SK-N-SH (cell line): ENCODE results near the gene CELSR1. TPM values are rescaled to one million over a fixed set of nuclear protein-coding genes. Genes with fewer than 3 reads are reported as not detected.
A peak's percentile ranks its signal among the peaks of the same experiment; 100 is the strongest.

Experiments used
- CTCF ChIA-PET: fragments of 300-600, 350-600 bp; formaldehyde crosslinking; extraction: SDS; loops from one replicate; lab custom pipeline; 2021; lab: Yijun Ruan, JAX
- POLR2A ChIA-PET: fragments of 350-600 bp; sonication (Branson Sonifier 250); formaldehyde crosslinking; extraction: SDS; loops from one replicate; lab custom pipeline; 2020; ENCODE audit warnings: antibody characterized with exemption, inconsistent platforms; lab: Yijun Ruan, JAX
- DNase-seq: peaks from one replicate; pipeline ENCODE4 v3.0.0; 2012
- H2AFZ ChIP-seq: fragments of 200-600 bp; sonication (generic); 2 replicates; pipeline ENCODE4 v1.8.1; 2016; ENCODE audit warnings: antibody characterized with exemption, mild to moderate bottlenecking, low read depth
- H3F3A ChIP-seq: fragments of 200-600 bp; sonication (generic); replicated peaks from 2 replicates; pipeline ENCODE3; 2016; ENCODE audit warnings: antibody characterized with exemption, mild to moderate bottlenecking; ENCODE audit not compliant: insufficient read depth
- H3K27ac ChIP-seq, 2 experiments: fragments of 200-500 bp in 1 of 2; fragments of 200-600 bp in 1 of 2; sonication (Bioruptor generic) in 1 of 2; sonication (generic), shearing (Covaris generic) in 1 of 2; 2 replicates each; pipeline versions ENCODE4 v1.5.1 to v1.6.1; 2014 to 2016; ENCODE audit warnings: low read depth in 2 of 2, inconsistent platforms in 1 of 2, low read length in 1 of 2, mild to moderate bottlenecking in 1 of 2, mixed read lengths in 1 of 2
- H3K27me3 ChIP-seq: fragments of 200-600 bp; sonication (generic), shearing (Covaris generic); 2 replicates; pipeline ENCODE4 v1.6.1; 2016; ENCODE audit warnings: mixed run types; ENCODE audit not compliant: insufficient read depth
- H3K36me3 ChIP-seq, 2 experiments: fragments of 200-500 bp in 1 of 2; fragments of 200-600 bp in 1 of 2; sonication (Bioruptor generic) in 1 of 2; sonication (generic) in 1 of 2; replicated peaks in 1 of 2; 2 replicates each; pipeline versions ENCODE3 to v1.5.1; 2014 to 2016; ENCODE audit warnings: low read length in 1 of 2, mild to moderate bottlenecking in 1 of 2; ENCODE audit not compliant: insufficient read depth in 2 of 2, control insufficient read depth in 1 of 2
- H3K4me1 ChIP-seq, 2 experiments: fragments of 200-500 bp in 1 of 2; fragments of 200-600 bp in 1 of 2; sonication (Bioruptor generic) in 1 of 2; sonication (generic), shearing (Covaris generic) in 1 of 2; 2 replicates each; pipeline versions ENCODE4 v1.5.1 to v1.6.1; 2014 to 2016; ENCODE audit warnings: low read depth in 1 of 2, low read length in 1 of 2, mixed run types in 1 of 2; ENCODE audit not compliant: insufficient read depth in 2 of 2, control insufficient read depth in 1 of 2
- H3K4me2 ChIP-seq: fragments of 200-600 bp; sonication (generic), shearing (Covaris generic); 2 replicates; pipeline ENCODE4 v1.6.1; 2017; ENCODE audit warnings: mixed run types
- H3K4me3 ChIP-seq, 2 experiments: fragments of 200-500 bp in 1 of 2; fragments of 200-600 bp in 1 of 2; sonication (Bioruptor generic) in 1 of 2; sonication (generic), shearing (Covaris generic) in 1 of 2; 2 replicates each; pipeline versions ENCODE4 v1.5.1 to v1.8.1; 2014 to 2016; ENCODE audit warnings: low read depth in 2 of 2, inconsistent platforms in 1 of 2, low read length in 1 of 2, mild to moderate bottlenecking in 1 of 2, mixed read lengths in 1 of 2, moderate library complexity in 1 of 2
- H3K79me2 ChIP-seq: fragments of 200-600 bp; sonication (generic); 2 replicates; pipeline ENCODE4 v1.8.1; 2017; ENCODE audit warnings: mild to moderate bottlenecking; ENCODE audit not compliant: insufficient read depth
- H3K9ac ChIP-seq: fragments of 200-600 bp; sonication (generic); 2 replicates; pipeline ENCODE4 v1.6.1; 2017; ENCODE audit warnings: mixed run types
- H3K9me2 ChIP-seq: fragments of 200-600 bp; sonication (generic); 2 replicates; pipeline ENCODE4 v1.6.1; 2017; ENCODE audit warnings: mixed run types
- H3K9me3 ChIP-seq: fragments of 200-600 bp; sonication (generic); 2 replicates; pipeline ENCODE4 v1.6.1; 2017; ENCODE audit warnings: mixed run types, mild to moderate bottlenecking, moderate library complexity
- H4K20me1 ChIP-seq: fragments of 200-600 bp; sonication (generic); 2 replicates; pipeline ENCODE4 v1.6.1; 2017; ENCODE audit warnings: mild to moderate bottlenecking, mixed run types; ENCODE audit not compliant: insufficient read depth
- CHD2 ChIP-seq: fragments of 150-350 bp; IDR thresholded peaks from 2 replicates; pipeline ENCODE4 v1.6.1; 2018; ENCODE audit warnings: low read length; ENCODE audit not compliant: partially characterized antibody
- FOXM1 ChIP-seq: IDR thresholded peaks from 2 replicates; pipeline ENCODE4 v1.4.0; 2012; ENCODE audit warnings: low read depth, mild to moderate bottlenecking
- MXI1 ChIP-seq: IDR thresholded peaks from 2 replicates; pipeline ENCODE4 v1.6.1; 2012; ENCODE audit warnings: mild to moderate bottlenecking, low read depth, low read length, improper control_type of control experiment
- RAD21 ChIP-seq: IDR thresholded peaks from 2 replicates; pipeline ENCODE4 v1.6.1; 2012; ENCODE audit warnings: mild to moderate bottlenecking, low read length
- RXRA ChIP-seq: IDR thresholded peaks from 2 replicates; pipeline ENCODE4 v1.4.0; 2012; ENCODE audit warnings: low read depth, mild to moderate bottlenecking, borderline replicate concordance
- SMC3 ChIP-seq: IDR thresholded peaks from 2 replicates; pipeline ENCODE4 v1.6.1; 2012; ENCODE audit warnings: low read depth, low read length, improper control_type of control experiment
- WGBS: methylation state at CpG from one replicate; pipeline ENCODE4 v1.1.6; 2017; ENCODE audit warnings: low lambda C conversion rate; 5-methylcytosine and 5-hydroxymethylcytosine counted together
- polyA plus RNA-seq, 3 experiments: library from polyadenylated mRNA; depleted of rRNA; stranded (reverse); fragments of >200 nt; gene quantifications; 2 replicates each; pipeline ENCODE4 v1.2.3, GENCODE V29; 2012
- TF ChIP-seq, protein P1 (sequence below): fragments of 200-600 bp; sonication (generic); IDR thresholded peaks from 2 replicates; pipeline ENCODE4 v1.6.1; 2017; ENCODE audit warnings: antibody characterized with exemption, mild to moderate bottlenecking, moderate library complexity
- TF ChIP-seq, protein P2 (sequence below): IDR thresholded peaks from 2 replicates; pipeline ENCODE4 v1.4.0; 2012; ENCODE audit warnings: low read depth, borderline replicate concordance

The CELSR1 gene
- polyA plus RNA-seq, 1 of the 3 experiments (the other 2 are of a cell fraction), result 5.0 TPM

DNA sequence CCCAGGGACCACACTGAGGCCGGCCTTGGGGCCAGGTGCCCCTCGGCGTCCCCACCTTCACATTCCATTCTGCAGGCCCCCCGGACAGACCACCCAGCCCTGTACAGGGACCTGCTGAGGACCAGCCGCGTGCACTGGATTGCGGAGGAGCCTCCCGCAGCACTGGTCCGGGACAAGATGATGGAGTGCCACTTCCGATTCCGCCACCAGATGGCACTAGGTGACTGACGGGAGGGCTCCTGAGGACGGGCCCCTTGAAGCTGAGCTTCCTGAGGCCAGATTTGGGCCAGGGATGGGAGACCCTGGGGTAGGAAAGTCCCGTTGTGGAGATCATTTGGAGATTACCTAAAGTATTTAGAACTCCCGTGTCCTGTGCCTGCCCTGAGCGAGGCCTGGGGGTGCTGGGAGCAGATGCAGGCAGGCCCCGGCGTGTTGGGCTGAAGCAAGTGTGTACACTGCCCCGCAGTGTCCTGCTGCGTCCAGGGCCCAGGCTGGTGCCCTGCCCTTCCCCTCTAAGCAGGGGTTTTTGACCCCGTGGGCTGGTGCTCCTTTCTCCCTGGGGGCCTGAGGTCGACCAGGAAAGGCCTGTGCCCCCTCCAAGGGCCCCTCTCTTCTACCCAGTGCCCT is 181.9 kb downstream of the CELSR1 start:
- peaks cover 3 to 63% of the 10 kb centered on the region in 2 experiments for H3K36me3 ChIP-seq
- H3K4me3 ChIP-seq, result no peak overlapping the region; a peak in 1 of 4 replicates
- ChIA-PET CTCF (interaction anchor here (0.6 to 8.4 kb wide), 22 partner anchors 8 to 361 kb away, joined by 3 to 70 read pairs (median 4); partner anchors contain the start of gene TRMU), POLR2A (interaction anchor here (0.5 kb wide), 1 partner anchor 582 kb away, joined by 4 read pairs; no protein-coding TSS in a partner anchor)
- DNase-seq, result peak; percentile 92
- H3K27me3 ChIP-seq, result no peaks in the 10 kb centered on the region
- no peak overlapping the region for H2AFZ ChIP-seq
- peaks cover 24% of the 10 kb centered on the region; the same call in 1 of the 2 replicates for H4K20me1 ChIP-seq
- 30% methylated on average over 7 of the region's 22 CpGs for WGBS
- H3F3A ChIP-seq, result no peaks in the 10 kb centered on the region
- H3K9ac ChIP-seq, result no peak overlapping the region
- H3K27ac ChIP-seq, result no peak overlapping the region
- no peaks in the 10 kb centered on the region for H3K9me2 ChIP-seq
- H3K4me1 ChIP-seq, result no peaks in the 10 kb centered on the region
- TF ChIP-seq RAD21 (peak; percentile 81), SMC3 (peak; percentile 79)
- TF ChIP-seq, protein P1, sequence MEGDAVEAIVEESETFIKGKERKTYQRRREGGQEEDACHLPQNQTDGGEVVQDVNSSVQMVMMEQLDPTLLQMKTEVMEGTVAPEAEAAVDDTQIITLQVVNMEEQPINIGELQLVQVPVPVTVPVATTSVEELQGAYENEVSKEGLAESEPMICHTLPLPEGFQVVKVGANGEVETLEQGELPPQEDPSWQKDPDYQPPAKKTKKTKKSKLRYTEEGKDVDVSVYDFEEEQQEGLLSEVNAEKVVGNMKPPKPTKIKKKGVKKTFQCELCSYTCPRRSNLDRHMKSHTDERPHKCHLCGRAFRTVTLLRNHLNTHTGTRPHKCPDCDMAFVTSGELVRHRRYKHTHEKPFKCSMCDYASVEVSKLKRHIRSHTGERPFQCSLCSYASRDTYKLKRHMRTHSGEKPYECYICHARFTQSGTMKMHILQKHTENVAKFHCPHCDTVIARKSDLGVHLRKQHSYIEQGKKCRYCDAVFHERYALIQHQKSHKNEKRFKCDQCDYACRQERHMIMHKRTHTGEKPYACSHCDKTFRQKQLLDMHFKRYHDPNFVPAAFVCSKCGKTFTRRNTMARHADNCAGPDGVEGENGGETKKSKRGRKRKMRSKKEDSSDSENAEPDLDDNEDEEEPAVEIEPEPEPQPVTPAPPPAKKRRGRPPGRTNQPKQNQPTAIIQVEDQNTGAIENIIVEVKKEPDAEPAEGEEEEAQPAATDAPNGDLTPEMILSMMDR, result peak; percentile 78
- TF ChIP-seq, protein P2, sequence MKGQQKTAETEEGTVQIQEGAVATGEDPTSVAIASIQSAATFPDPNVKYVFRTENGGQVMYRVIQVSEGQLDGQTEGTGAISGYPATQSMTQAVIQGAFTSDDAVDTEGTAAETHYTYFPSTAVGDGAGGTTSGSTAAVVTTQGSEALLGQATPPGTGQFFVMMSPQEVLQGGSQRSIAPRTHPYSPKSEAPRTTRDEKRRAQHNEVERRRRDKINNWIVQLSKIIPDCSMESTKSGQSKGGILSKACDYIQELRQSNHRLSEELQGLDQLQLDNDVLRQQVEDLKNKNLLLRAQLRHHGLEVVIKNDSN, result no peak
- H3K9me3 ChIP-seq, result no peaks in the 10 kb centered on the region
- no peak overlapping the region for H3K4me2 ChIP-seq
- H3K79me2 ChIP-seq, result no peaks in the 10 kb centered on the region

DNA sequence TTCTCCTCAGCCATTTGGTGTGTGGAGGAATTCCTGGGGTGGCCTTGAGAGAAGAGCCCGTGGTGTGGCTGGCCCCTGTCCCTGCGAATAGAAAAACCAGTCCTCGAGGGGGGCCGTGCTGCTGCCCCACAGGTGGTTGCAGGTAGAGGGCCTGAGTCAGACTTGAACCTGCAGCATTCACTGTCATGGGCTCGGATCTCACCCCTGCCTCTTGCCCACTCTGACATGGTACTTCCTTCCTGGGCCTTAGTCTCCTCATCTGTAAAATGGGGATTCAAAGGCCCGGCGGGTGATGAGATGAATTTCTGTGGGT is 182.5 kb downstream of the CELSR1 start:
- POLR2A ChIA-PET, result interaction anchor here (0.6 to 1.4 kb wide), 2 partner anchors 13 to 188 kb away, joined by 3 read pairs; no protein-coding TSS in a partner anchor
- WGBS, result 74% methylated on average over 5 of the region's 7 CpGs
- Histone ChIP-seq H3K79me2 (no peaks in the 10 kb centered on the region), H3K9me2 (no peaks in the 10 kb centered on the region), H3K9ac (no peak overlapping the region)
- TF ChIP-seq FOXM1, result no peak
- TF ChIP-seq CHD2, result no peak
- TF ChIP-seq MXI1, result no peak
- TF ChIP-seq RXRA, result no peak
- TF ChIP-seq, all 33 proteins: peak for 0
- Histone ChIP-seq H3F3A (no peaks in the 10 kb centered on the region), H3K27me3 (no peaks in the 10 kb centered on the region), H3K4me2 (no peak overlapping the region), H3K36me3 (peaks cover 3 to 69% of the 10 kb centered on the region in 2 experiments), H4K20me1 (peaks cover 24% of the 10 kb centered on the region; the same call in 1 of the 2 replicates), H3K27ac (no peak overlapping the region), H3K9me3 (no peaks in the 10 kb centered on the region), H3K4me3 (no peak overlapping the region), H2AFZ (no peak overlapping the region), H3K4me1 (no peaks in the 10 kb centered on the region)
- CTCF ChIA-PET, result interaction anchor here (0.7 to 8.4 kb wide), 19 partner anchors 9 to 360 kb away, joined by 3 to 70 read pairs (median 4); no protein-coding TSS in a partner anchor
- no peak for DNase-seq
